Gastroesophageal sphincter (tissue), 3 donors: ENCODE measurements around the gene DAPK2.

Experiments
- EP300 ChIP-seq: sonication (generic); formaldehyde crosslinking; IDR thresholded peaks from one replicate; pipeline ENCODE4 v1.6.1; 2017; ENCODE audit warnings: antibody characterized with exemption, mild to moderate bottlenecking
- POLR2A ChIP-seq, 2 donors: fragments of 450-650 bp; IDR thresholded peaks; one replicate each; pipeline ENCODE4 v1.6.1; 2017; ENCODE audit warnings: antibody characterized with exemption in 2 of 2, mild to moderate bottlenecking in 2 of 2, moderate library complexity in 1 of 2
- TF ChIP-seq, protein P1 (sequence below), 4 experiments: fragments of 200-600 bp in 2 of 4; fragments of 450-650 bp in 2 of 4; sonication (generic) in 1 of 4; IDR thresholded peaks; one replicate each; pipeline ENCODE4 v1.5.1; 2017 to 2019; ENCODE audit warnings: antibody characterized with exemption in 4 of 4, mild to moderate bottlenecking in 2 of 4, moderate library complexity in 2 of 4

DNA sequence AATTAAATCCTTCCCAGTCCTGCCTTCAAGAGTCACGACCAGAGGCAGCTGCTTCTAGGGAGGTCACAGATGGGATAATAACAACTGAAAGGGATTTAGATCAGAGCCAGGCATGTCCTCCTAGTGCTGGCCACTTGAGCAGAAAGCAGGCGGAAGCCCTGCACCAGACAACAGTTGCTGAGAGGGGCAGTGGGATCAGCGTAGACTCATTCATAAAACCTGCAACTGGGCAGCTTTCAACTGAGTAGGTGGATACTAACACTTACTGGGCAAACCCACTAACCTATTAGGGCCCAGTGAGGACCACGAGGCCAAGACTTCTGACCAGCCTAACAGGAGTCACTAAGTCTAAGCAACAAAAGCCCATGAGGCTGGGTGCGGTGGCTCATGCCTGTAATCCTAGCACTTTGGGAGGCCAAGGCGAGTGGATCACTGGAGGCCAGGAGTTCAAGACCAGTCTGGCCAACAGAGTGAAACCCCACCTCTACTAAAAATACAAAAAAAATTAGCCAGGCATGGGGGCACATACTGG, 67.0 kb downstream of the DAPK2 start:
- TF ChIP-seq EP300, result no peak
- TF ChIP-seq, protein P1, sequence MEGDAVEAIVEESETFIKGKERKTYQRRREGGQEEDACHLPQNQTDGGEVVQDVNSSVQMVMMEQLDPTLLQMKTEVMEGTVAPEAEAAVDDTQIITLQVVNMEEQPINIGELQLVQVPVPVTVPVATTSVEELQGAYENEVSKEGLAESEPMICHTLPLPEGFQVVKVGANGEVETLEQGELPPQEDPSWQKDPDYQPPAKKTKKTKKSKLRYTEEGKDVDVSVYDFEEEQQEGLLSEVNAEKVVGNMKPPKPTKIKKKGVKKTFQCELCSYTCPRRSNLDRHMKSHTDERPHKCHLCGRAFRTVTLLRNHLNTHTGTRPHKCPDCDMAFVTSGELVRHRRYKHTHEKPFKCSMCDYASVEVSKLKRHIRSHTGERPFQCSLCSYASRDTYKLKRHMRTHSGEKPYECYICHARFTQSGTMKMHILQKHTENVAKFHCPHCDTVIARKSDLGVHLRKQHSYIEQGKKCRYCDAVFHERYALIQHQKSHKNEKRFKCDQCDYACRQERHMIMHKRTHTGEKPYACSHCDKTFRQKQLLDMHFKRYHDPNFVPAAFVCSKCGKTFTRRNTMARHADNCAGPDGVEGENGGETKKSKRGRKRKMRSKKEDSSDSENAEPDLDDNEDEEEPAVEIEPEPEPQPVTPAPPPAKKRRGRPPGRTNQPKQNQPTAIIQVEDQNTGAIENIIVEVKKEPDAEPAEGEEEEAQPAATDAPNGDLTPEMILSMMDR (IDR thresholded peaks at IDR 0.05), result no peak
- no peak for TF ChIP-seq POLR2A (IDR thresholded peaks at IDR 0.05)
